Subcutaneous adipose tissue (tissue), 4 donors: ENCODE measurements around the gene LOX. TPM values are rescaled to one million over a fixed set of nuclear protein-coding genes. Genes with fewer than 3 reads are reported as not detected.

Experiments
- CTCF ChIP-seq: fragments of 450-650 bp; IDR thresholded peaks from one replicate; pipeline ENCODE4 v1.5.1; 2016; ENCODE audit warnings: low read depth, mild to moderate bottlenecking, control low read depth, antibody characterized with exemption, moderate library complexity
- total RNA-seq, 4 donors: library from RNA; depleted of rRNA; stranded (reverse); fragments of >200 nt; gene quantifications; one replicate each; pipeline ENCODE4 v1.1.0, GENCODE V29; 2016

The LOX gene
- total RNA-seq, 4 donors from 2014 or later = 22.2 to 161 (median 73.2) TPM

- no peak for TF ChIP-seq CTCF
These were observed 17.1 kb upstream of the LOX start for GRCh38 chr5:122095158-122095557.

DNA sequence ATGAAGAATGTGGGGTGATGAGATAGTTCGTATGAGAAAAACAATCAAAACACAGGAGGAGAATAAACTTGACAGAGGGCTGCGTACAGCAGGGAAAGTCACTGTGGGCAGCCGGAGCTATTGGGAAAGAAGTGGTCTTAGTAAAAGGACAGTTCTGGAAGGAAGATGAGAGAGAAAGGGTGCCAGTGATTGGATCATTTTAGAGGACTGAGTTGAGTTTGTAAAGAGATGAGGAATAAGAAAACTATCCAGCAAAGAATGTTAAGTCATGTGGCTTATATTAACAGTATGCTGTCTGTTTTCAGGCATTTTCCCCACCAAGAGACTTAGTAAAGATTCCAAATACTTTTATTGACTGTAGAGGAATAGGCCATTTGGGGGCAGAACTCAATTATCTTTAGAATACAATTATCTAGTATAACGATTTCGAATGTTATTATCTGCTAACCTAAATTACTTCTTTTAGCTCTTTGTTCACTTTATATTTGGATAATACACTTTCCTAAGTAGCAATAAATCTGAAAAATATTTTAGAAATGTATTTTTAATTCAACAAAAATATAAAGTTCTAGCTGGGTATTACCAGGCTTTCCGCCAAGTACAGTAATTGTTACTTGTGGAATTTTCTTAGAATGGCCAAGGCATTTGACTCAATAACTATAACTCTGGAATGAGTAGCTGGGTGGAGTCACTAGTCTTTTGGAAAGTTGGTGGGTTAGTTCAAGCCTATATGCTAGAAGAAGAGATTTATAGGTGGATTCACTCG, 15.5 kb upstream of the LOX start:
- no peak for TF ChIP-seq CTCF

- TF ChIP-seq CTCF = no peak
These were observed 14.0 kb upstream of the LOX start for GRCh38 chr5:122091936-122092600.

DNA sequence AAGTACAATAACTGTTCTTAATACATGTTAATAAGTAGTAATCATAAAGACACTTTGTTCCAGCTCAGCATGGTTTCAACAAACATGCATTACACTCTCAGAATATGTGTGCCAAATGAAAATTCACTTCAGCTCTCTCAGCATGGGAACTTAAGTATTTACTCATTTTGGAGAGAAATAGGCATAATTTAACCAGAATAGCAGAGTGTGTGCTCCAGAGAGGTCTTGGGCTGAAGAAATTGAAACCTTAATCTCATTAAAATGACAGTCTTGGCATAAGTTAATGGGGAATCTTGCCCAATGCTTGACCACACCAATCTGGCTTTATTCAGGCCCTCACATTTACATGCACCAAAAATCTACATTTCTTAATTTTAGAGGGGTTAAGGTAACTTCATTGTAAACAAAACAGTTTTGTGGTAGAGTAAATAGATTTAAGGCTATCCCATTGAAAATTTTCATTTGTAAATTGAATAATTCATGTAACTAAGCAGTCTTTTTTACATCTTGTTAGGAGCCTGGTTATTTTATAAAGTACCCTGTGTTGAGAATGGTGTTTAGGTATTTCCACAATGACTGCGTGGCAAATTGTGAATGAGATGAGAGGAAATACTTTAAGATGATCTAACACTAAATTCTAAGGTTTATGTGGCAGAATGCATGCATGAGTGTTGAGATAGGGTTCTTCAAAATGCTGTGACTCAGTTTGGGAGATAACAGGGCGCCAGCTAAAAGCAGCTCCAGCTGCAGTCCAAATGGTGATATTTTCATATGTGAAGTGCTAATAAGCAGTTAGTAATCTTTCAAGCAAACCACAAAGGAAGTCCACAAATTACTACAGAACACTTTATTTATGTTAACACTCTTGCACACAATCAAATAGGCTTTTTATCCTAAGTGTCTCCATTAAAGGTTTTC, 11.3 kb upstream of the LOX start:
- TF ChIP-seq CTCF = no peak

- no peak for TF ChIP-seq CTCF
These were observed 7.0 kb upstream of the LOX start for GRCh38 chr5:122085041-122085440.

DNA sequence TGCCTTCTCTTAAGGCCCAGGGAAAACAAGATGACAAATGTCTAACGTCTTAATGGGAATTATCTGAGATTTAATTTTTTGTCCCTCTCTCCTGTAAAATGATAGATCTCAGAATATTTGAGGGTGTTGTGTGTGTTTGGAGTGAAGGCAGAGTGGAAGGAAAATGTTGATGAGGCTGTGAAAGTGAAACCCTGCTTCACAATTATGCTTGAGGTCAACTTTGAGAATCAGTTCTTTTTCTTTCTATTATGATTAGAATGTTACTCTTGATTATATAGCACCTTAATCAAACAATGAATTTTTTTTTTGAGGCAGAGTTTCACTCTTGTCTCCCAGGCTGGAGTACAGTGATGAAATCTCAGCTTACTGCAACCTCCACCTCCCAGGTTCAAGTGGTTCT, 5.5 kb upstream of the LOX start:
- TF ChIP-seq CTCF = no peak

- TF ChIP-seq CTCF = no peak
These were observed 3.5 kb upstream of the LOX start for GRCh38 chr5:122081541-122081940.
